SH-SY5Y (cell line): Measurements from ENCODE around the gene MAN2B2.

Source experiments
- GATA2 ChIP-seq: IDR thresholded peaks from 2 replicates; pipeline ENCODE4 v1.6.1; 2011; ENCODE audit warnings: mild to moderate bottlenecking, low read depth, low read length
- GATA3 ChIP-seq: IDR thresholded peaks from 2 replicates; pipeline ENCODE4 v1.6.1; 2011; ENCODE audit warnings: low read depth, mild to moderate bottlenecking, low read length, moderate library complexity

The MAN2B2 gene

GRCh38 chr4:6607368-6608055 is 32.5 kb downstream of the MAN2B2 start:
- TF ChIP-seq GATA2 (no peak), GATA3 (no peak)

GRCh38 chr4:6608758-6609414 is 33.9 kb downstream of the MAN2B2 start:
- TF ChIP-seq GATA3 (no peak), GATA2 (no peak)

- no peak for TF ChIP-seq GATA2
- no peak for TF ChIP-seq GATA3
Measured at GRCh38 chr4:6609415-6610079, 34.6 kb downstream of the MAN2B2 start.

- TF ChIP-seq GATA2 (no peak), GATA3 (no peak)
Measured at GRCh38 chr4:6610856-6611430, 36.0 kb downstream of the MAN2B2 start.

GRCh38 chr4:6612961-6613675 is 38.1 kb downstream of the MAN2B2 start:
- TF ChIP-seq GATA2 (no peak), GATA3 (no peak)

- TF ChIP-seq GATA3 (no peak), GATA2 (no peak)
Measured at GRCh38 chr4:6613676-6614651, 39.0 kb downstream of the MAN2B2 start.

- TF ChIP-seq GATA3 (no peak), GATA2 (no peak)
Measured at GRCh38 chr4:6614701-6615230, 39.8 kb downstream of the MAN2B2 start.

- no peak for TF ChIP-seq GATA3
- TF ChIP-seq GATA2: no peak
Measured at GRCh38 chr4:6616087-6616995, 41.4 kb downstream of the MAN2B2 start.

GRCh38 chr4:6617246-6617645 is 42.3 kb downstream of the MAN2B2 start:
- TF ChIP-seq GATA2 (no peak), GATA3 (no peak)

- TF ChIP-seq GATA3 (no peak), GATA2 (no peak)
Measured at GRCh38 chr4:6618386-6619115, 43.6 kb downstream of the MAN2B2 start.

GRCh38 chr4:6619116-6619465 is 44.1 kb downstream of the MAN2B2 start:
- TF ChIP-seq GATA2 (no peak), GATA3 (no peak)
